Brain pericyte (primary cell): ENCODE data around the gene IL26.
"Not testable (repeated sequence)": the region's sequence is repeated elsewhere in the genome, so short reads cannot be mapped to it uniquely, and the experiment has no call there.

Experiments
- DNase-seq: peaks from one replicate; pipeline ENCODE4 v3.0.0-alpha.2; 2012; ENCODE audit warnings: low read depth, low spot score

Gene IL26

DNA sequence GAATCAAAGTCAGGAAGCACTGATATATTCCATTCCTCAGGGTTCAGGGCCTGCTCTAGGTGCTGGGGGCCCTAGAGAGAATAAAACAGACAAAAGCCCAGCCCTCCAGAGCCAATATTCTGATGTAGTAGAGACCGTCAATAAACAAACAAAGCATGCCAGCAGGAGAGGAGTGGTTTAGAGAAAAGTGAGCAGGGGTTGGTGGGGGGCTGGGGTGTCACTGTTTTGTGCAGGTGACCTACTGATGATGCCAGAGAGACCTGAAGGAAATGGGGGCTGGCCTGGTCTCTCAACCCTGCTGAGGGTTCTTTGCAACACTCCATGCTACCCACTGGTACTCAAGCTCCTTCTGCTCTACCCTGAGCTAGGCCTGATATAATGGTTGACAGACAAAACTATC is 26.5 kb downstream of the IL26 start:
- no peak for DNase-seq

DNA sequence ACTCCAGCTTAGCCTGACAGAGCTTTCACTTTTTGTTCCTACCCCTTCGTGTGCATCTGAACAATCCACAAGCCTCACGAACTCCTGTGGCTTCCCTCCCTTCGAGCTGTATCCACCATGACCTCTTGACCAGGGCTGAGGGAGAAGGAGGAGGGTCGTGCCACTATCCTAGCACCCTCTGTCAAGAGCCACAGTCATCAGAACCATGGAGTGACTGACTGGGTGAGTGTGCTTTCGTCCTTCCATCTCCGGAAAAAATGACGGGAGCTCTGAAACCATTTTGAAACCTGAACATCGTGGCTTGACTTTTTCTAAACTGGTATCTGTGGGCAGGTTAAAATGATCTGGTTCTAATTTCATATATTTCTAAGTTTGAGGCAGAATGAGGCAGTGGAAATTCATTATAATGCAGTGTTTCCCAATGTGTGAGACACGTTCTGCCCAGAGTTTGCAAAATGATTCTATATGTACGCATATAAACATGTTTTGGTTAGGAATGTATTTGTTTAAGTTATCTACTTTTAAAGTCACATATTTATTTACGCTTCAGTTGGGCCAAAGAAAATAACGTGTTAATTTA is 27.0 kb downstream of the IL26 start:
- no peak for DNase-seq

DNA sequence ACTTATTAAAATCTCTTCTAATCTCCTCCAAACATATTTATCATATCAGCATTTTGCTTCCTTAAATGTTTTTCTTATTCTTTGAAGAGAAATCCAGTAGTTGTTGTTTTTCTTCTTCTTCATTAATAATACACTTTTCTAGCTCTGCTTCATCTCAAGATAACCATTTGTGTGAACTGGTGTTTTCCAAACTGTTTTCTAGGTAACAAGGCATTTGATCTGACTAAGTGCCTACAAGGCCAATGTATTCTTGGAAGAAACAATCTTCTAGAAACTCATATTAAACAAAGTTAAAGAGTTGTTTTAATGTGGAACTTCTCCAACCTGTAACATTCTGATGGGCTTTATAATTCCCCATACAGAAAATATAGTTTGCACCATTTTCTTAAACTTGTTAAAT is 35.3 kb downstream of the IL26 start:
- DNase-seq = no peak

DNA sequence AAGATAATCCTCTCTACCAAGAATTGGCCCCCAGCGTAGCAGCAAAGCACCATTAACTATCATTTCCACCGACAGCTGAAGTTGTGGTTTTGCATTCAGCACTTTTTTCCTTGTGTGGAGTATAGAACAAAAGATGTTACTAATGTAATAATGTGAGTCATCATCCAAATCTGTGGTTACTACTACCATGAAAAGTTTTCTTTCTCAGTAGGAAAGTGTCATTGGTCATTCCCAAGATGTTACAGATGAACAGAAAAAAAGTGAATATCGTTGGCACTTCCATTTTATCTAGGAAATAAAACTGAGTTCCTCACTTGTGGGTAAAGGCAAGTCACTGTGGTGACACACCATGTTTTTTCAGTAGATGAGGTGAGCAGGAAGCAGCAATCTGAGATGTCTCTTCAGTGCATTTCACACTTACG is 35.8 kb downstream of the IL26 start:
- peak; percentile 63 for DNase-seq

DNA sequence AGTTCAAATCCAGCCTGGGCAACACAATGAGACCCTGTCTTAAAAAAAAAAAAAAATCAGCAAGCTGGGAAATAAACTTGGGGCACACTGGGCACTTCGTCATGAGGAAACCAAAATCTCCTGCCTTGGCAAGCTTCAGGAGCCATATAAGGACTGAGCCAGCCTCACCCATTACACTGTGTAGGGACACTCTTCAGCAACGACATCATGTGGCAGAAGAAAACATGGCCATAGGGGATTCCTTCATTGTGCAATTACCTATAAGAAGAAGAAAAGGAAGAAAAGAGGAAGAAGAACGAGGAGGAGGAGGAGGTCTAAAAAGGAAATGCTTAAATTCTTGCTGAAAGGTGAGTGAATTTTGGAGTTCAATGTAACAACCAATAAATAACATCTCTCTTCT is 40.0 kb downstream of the IL26 start:
- DNase-seq = no peak

DNA sequence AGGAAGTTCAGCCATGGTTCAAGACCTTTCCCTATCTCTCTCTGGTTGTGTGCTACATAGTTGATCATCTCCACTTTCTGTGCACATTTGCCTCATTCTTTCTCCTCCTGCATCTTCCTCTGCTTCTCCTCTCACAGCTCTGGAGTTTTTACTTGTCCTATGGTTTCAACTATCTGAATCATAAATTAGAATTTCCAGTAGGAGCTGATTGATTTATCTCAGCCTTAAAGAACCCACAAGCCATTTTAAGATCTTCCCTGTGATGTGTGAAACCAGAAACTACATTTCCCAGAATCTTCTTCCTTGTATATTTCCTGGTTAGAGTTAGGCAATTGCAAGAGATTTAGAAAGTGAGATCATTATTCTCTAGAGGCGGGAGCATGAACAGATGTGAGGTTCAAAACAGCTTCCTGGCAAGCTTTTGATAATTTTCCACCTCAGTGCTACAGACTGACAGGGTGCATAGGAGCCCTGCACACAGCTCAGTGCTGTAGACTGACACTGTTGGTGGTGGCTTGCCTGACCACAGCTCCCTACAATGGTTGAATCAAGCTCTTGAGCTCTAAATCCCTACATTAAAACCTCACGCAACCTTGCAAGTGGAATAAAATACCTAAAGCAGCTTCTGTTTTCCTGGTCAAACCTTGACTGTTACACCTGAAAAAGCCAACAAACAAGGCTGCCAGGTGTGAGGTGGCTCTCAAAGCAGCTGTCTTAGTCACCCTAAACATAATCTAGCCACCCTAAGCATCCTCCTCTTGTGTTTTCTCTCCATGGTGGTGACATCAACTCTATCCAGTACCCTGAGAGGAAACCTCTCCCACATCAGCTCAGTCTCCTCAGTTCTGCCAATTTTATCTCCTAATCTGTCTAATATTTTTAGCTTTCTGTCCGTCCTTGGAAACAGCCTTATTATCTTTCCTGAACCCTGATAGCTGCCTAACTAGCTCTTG is 44.5 kb downstream of the IL26 start:
- no peak for DNase-seq

DNA sequence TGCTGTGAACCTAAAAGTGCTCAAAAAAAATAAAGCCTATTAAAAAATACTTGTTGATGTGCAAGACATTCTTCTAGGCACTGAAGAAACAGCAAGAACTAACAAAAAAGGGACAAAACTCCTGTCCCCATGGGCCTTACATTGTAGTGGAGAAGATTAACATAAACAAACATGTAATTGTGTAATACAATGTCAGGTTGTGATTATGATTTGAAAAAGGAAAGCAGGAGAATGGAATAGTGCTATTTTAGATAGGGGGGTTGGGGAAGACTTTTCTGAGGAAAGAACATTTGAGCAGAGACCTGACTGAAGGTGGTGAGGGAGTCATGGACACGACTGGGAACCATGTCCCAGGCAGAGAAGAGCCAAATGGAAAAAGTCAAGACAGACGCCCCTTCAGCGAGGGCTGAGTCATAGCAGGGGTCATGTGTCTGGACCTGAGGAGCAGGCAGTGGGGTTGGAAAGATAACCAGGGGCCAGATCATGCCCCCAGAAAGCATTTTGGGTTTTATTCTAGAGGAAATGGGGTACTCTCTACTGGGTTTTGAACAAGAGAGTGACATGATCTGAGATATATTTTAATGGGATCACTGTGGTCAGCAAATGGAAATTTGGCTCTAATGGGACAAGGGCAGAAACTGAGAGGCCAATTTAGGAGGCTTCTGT is 46.7 kb downstream of the IL26 start:
- DNase-seq = no peak

DNA sequence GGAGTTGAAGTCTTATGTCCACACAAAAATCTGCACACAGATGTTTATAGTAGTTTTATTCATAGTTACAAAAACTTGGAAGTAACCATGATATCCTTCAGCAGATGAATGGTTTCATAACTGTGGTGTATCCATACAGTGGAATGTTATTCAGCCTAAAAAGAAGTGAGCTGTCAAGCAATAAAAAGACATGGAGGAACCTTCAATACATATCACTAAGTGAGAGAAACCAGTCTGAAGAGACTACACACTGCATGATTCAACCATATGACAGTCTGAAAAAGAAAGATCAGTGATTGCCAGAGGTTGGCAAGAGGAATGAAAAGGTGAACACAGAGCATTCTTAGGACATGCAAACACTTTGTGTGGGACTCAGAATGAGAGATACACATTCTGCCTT is 47.4 kb downstream of the IL26 start:
- no peak for DNase-seq

DNA sequence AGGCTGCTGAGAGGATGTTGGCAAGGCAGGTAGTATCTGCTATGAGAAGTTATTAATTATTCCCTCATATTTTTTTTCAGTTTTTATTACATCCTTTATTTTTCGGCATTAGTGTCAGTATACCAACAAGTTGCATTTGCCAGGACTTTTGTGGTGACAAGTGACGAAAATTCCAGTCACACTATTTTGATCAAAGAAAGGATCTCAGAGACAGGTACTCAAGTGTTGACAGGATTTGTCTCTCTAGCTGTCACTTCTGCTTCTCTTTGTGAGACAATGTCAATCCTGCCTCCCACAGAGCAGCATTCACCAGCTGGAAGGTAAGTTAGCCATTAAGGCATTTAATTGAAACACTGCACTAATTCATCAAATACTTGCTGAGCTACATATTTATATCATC is 48.0 kb downstream of the IL26 start:
- no peak for DNase-seq

DNA sequence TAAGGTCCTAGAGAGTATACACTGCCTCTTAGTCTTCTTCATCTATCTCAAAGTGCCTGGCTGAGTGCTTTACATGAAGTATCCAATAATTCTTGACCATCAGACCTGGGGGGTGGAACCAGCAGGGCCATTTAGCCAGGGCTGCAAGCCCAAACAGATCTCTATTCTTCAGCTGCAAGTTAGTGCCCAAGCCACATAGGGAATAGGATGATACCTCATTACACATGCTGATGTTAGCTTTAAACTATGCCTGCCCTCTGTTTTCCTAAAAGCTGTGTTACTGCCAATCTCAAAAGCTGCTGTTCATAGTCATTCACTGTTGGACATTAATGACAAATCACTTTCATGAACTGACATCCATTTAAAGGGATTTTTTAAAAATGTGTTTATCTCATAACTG is 49.4 kb downstream of the IL26 start:
- DNase-seq = no peak

DNA sequence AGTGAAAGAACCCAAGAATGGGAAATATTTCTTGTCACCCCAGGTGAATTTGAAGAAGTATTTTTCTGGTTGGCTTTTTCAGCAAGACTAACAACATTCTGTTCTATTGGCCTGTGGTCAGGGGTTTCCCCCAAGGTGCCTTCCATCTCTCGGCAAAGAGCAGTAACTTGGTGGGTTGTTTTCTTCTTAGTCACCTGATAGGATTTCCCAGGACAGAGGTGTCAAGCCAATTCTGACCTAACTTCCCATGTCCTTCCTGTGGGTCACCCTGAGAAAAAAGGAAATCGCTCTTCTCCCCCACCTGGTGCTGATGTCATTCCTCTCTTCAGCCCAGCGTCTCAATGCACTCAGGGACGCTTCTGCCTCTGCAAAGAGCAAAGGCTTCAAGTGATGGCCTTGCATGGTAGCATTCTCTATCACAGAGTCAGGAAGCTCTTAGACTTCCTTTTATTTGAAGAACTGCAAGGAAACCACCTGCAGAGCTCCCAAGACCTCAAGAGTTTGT is 50.0 kb downstream of the IL26 start:
- no peak for DNase-seq

DNA sequence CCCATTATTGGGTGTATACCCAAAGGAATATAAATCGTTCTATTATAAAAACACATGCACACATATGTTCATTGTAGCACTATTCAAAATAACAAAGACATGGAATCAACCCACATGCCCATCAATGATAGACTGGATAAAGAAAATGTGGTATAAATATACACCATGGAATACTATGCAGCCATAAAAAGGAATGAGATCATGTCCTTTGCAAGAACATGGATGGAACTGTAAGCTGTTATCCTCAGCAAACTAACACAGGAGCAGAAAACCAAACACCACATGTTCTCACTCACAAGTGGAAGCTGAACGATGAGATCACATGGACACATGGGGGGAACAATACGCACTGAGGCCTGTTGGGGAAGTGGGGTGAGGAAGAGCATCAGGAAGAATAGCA is 50.8 kb downstream of the IL26 start:
- not testable (repeated sequence) for DNase-seq

DNA sequence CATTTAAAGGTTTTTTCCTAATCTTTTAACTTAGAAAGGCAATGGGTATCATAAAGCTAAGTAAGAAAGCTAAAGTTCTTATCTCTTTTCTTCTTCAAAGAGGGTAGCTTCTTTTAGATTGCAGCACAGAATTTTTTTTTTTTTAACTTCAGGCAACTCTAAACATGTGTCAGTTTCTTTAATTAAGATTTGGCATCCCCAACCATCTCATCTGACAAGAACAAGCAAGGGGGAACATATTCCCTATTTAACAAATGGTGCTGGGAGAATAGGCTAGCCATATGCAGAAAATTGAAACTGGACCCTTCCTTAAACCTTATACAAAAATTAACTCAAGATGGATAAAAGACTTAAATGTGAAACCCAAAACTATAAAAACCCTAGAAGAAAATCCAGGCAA is 51.8 kb downstream of the IL26 start:
- no peak for DNase-seq

DNA sequence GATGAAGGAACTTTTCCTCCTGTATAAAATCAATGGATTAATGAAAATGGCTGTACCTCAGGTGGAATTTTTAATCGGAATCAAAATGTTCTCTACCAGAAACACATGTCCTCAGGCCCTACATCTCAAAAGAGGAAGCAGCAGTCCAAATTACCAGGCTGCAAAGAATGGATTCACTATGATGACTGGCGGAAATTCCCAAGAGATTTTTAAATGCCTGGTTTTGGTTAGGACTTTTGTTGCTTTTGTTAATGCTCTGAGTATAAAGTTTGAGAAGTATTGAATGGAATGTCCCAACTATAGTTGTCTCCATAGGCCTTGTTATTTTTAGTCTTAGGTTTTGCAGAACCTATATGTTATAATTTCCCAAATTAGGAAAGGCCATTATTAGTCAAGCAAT is 54.9 kb downstream of the IL26 start:
- no peak for DNase-seq

DNA sequence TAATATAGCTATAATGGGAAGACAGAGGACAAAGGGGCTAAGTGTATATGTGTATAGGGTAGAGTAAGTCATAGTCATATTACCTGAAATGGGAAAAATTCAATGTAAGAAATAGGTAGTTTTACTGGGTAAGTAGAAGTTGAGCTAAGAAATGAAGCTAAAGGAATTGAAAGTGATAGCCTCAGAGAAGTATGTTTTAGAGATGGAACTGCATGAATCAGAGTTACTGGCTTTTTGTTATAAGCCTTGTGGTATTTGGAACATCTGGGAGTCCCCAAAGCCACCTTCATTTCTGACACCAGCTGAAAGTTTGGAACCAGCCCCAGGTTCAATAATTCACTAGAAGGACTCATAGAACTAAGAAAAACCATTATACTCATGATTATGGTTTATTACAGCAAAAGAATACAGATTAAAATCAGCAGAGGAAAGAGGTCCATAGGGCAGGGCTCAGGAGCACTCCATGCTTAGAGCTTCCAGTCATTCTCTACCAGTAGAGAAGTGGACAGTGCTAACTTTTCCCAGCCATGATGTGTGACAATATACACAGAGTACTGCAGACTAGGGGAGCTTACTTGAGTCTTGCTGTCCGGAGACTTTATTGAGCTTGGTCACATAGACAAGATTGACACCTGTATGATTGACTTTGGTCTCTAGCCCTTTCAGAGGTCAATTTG is 56.3 kb downstream of the IL26 start:
- DNase-seq = no peak

DNA sequence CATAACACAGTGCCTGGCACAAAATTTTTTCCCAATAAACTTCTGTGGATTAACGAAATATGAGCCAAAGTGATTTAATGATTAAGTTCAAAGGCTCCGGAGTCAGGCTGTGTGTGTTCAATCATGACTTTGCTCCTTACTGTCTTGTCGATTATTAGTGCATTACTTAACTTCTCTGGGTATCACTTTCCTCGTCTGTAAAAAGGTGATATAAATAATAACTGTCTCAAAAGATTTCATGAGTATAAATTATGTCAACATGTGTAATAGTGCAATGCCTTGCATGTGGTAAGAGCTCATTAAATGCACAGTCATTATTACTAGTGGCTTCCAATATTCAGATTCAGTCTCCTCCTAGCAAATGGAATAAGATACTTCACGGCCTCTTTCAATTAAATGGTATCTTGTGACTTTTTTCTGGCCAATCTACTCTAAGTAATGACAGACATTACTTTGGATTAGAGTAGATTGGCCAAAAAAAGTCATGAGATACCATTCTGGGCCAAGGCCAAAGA is 59.2 kb downstream of the IL26 start:
- no peak for DNase-seq

DNA sequence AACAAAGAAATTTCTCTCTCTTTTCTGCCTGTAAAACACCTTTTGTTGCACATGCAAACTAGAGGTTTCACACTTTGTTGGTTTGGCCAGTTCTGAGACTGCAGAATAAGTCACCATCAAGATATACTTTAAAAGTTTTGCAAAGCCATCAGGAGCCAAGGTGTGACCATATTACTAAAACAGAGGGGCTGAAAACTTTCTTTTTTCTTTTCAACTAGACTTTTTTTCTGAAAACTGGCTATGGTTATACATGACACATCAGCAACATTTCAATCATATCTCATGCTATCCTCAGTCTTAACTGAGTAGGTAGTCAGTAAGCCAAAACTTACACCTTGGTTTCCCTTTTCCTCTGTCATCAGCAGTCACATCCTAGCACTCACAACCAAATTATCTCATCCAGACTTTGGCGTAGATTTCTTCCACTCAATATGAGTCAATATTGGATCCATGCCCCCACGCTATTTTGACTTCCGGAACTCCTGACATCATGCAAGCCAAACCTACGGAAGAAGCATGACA is 62.0 kb downstream of the IL26 start:
- no peak for DNase-seq

DNA sequence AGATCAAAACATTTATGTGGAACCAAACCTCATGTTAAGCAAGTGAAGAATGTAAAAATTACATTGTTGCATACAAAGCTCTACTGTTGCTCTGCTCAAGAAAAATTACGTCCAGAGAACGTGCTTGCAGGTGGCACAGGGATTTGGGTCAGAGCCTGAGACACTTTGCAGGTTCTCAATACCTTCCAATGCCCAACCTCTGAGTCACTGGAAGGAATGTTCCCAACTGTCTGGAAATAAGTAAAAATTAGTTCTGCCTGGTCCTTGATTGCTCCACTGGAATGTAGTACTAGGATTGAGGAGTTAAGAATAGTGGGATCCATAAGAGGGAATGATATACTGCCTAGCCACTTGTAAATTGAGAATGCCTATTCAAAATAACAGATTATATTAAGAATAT is 63.2 kb downstream of the IL26 start:
- DNase-seq = no peak

DNA sequence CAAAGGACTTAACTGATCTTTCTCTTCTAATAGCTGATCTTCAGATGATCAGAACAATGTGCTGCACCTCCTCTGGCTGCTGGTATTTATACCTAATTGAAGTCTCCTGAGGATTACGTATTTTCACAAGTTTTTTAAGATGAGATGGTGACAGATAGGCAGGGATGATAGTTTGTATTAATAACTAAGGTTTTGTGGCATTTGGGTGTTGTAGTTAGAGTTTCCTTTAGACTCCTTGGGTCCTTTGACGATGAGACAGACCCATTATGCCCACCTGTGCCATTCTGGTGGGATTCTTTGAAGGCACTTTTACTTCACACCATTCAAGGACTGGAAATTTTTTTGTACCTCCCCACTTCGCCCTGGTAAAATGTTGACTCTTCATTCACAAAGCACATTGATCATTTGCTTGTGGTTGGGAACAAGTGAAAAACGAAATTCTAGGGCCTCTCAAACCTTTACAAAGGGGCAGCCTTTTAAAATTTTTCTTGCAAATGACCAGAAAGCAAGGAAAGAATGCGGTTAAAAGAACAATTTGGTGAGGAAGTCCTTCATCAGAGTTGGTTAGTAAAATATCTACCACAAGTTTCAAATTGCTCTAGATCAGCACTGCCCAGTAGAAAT is 65.8 kb downstream of the IL26 start, which contains the start of gene IFNG:
Gene IFNG, minus strand, starts transcription at position 60 of the 624 bp plus-strand sequence. CDS start 125 bp downstream, outside the sequence.
- DNase-seq = no peak

DNA sequence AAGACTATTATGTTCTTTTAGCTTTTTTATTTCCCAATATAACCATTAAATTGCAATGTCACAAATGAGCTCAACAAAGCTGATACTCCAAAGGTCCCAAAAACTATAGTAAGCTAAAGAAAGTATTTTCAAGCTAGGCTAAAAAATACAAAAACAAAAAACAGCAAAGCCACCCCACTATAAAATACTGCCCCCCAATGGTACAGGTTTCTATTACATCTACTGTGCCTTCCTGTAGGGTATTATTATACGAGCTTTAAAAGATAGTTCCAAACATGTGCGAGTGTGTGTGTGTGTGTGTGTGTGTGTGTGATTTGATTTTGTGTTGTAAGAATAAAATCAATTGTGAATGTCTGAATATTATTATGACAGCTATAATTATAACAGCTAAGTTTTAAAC is 67.2 kb downstream of the IL26 start:
- DNase-seq = no peak

DNA sequence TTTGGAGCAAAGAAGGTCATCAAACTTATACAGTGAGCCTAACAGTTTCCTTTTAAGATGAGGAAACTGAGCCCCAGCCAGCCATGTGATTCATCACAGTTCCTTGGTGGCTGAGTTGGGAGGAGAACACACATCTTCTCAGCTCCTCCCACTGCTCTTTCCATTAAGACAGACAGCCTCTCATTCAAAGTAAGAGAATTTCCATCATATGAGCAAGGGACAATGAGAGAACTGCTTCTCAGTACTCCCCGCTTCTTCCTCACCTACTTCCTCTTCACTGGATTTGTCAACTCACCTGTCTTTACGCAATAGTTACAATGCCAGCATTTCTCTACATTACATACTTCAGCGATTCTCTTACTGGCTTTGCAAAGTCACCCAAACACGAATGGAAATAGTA is 68.2 kb downstream of the IL26 start:
- no peak for DNase-seq
